Measurements from ENCODE around the gene SLU7.

Gene SLU7

GRCh38 chr5:160363660-160364395 lies 55.1 kb downstream of the SLU7 start:
- no peak for DNase-seq

- no peak for DNase-seq
Measured at GRCh38 chr5:160363211-160363610, 55.7 kb downstream of the SLU7 start.

DNA sequence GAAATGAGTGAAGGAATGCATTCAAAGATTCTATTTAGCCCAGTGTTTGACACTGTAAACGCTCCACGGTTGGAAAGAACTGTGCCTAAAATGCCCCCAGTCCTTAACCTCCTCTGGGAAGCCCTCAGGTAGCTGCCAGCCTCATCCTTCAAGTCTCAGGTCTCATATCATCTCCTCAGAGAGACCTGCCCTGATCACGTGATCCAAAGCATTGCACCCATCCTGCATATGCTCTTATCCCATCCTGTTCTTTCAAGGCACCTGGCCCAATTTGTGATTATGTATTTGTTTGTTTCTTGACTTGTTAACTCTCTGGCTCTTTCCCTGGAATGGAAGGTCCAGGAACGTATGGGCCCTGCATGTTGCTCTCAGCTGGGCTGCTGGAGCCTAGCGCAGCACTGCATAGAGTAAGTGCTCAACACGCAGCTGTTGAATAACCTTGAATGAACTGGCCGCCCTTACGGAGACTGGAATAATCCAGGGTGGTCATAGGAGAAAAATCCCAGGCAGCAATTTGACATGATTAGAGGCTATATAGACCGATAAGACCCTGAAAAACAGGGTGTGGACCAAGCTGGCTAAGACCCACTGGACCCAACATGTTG lies 57.2 kb downstream of the SLU7 start:
- DNase-seq, result no peak

GRCh38 chr5:160360310-160360709 lies 58.6 kb downstream of the SLU7 start:
- DNase-seq, result no peak

- no peak for DNase-seq
Measured at GRCh38 chr5:160359816-160360215, 59.1 kb downstream of the SLU7 start.

- no peak for DNase-seq
Measured at GRCh38 chr5:160359242-160359641, 59.6 kb downstream of the SLU7 start.

DNA sequence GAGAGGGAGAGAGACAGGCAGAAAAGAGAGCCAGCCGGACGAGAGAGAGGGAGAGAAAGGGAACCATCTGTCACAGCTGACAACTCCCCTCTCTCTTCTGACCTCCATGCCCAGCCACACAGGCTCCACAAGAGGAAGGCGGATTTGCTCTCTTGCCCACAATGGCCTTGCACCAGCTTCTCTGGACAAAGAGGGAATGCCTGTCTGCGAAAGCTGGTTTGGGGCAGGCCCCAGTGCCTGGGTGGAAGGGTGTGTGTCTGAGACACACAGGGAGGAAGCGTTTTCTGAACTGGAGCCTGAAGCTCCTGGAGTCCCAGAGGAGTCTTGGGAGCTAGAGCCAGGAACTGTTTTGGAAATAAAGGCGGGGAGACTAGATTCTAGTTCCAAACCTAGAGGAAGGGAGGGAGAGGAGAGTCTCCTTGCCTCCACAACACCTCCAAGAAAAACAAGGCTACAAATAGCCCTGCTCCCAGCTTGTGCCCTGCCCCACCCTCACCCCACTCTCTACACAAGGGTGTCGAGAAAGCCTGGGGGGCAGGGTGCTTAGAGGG lies 60.9 kb downstream of the SLU7 start:
- DNase-seq, result no peak

DNA sequence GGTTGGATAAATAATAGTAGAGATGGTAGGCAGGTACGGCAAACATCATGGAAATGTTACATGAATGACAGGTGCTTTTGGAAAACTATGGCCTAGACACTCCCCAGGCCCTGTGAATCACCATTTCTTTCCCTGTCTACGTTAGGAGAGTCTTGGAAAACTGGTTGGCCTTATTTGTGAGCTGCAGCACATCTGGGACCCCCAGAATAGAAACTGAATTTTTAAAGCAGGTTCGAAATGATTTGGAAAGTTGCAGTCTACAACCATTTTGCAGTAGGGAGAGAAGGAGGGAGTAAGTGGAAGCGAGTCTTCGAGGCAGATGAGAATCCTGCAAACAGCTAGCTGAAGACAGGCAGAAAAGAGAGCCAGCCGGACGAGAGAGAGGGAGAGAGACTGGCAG lies 61.5 kb downstream of the SLU7 start:
- no peak for DNase-seq

DNA sequence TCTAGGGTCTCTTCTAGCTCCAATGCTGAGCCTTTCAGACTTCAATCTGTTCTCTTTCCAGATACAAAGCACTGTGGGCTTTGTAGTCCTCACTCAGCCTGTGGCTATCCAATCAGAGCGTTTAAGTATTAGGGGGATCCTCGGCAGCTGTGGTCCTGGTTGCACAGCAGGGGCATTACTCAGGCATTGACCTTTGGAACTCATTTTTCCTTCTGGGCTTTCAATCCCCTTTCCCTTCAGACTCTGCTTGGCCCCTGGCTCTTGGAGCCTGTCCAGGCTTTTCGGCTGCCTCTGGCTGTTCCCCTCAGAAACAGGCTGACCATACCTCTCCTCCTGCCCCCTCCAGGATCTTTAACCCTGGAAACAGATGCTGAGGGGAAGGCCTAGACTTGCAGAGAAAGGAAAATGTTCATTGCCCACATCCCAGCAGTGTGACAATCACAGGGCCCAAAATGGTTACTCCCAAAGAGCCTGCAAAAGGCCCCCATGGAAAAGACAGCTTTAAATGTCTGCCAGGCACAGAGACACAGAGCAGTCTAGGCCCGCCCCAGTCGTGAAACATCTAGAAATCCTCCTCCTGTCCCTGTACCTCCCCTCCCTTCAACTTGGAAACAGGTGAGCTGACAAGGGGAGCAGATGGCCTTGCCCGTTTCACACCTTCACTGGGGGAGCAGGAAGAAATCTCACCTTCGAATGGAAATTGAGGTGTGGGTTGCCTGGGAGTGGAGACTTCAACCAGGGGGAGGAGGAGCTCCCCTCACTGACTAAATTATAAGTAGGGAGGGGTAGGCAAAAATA lies 62.1 kb downstream of the SLU7 start:
- DNase-seq, result no peak

DNA sequence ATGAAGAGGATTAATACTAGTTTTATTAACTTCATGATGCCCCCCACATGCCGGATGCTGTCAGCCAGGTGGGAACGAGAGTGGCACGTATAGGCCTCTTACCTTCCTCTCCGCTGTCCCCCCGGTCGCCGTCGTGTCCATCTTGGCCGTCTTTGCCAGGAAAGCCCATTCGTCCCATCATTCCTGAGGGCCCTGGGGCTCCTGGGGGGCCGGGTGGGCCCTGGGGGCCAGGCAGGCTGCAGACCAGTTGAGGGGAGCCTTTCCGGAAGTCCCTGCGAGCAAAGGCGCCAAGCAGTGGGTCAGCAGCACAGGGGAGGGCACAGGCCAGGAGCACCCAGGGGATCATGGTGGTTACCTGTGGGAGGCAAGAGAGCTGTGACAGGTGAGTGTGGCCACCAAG lies 64.2 kb downstream of the SLU7 start:
- DNase-seq, result no peak

- DNase-seq, result no peak
Measured at GRCh38 chr5:160353379-160353778, 65.5 kb downstream of the SLU7 start.

- DNase-seq, result no peak
Measured at GRCh38 chr5:160352308-160352707, 66.6 kb downstream of the SLU7 start.

All from activated CD4-positive, alpha-beta T cell treated with anti-CD3 and anti-CD28 coated beads for 1 hour (primary cell).